Measurements from ENCODE around the gene SH3PXD2A.

SH3PXD2A gene

GRCh38 chr10:103849212-103849877 is 6.0 kb downstream of the SH3PXD2A start:
- no CpG with 5 or more reads among the region's 10 CpGs for WGBS (ENCODE audit: extremely low coverage, insufficient coverage, insufficient read length)
- H2AFZ ChIP-seq (ENCODE audit: insufficient read depth, low read length, poor library complexity), result no peak overlapping the region
- no peaks in the 10 kb centered on the region for H3K9me3 ChIP-seq (ENCODE audit: insufficient read depth, low read depth, low read length)

GRCh38 chr10:103847909-103848468 is 7.4 kb downstream of the SH3PXD2A start:
- no peak overlapping the region for H2AK5ac ChIP-seq (ENCODE audit: low read length)
- H3K4me1 ChIP-seq (ENCODE audit: control insufficient read depth in 1 of 2, insufficient read depth in 2 of 2, low read length in 2 of 2), result no peaks in the 10 kb centered on the region
- H3K4me3 ChIP-seq (ENCODE audit: low read depth, low read length), result no peak overlapping the region
- H3K79me1 ChIP-seq (ENCODE audit: low read length), result no peaks in the 10 kb centered on the region
- H3K36me3 ChIP-seq (ENCODE audit: control insufficient read depth in 1 of 2, insufficient read depth in 2 of 2, low read length in 2 of 2), result no peaks in the 10 kb centered on the region
- H2BK12ac ChIP-seq (ENCODE audit: low read length), result no peak overlapping the region
- no peak overlapping the region for H3K4ac ChIP-seq (ENCODE audit: low read depth, low read length)
- no peak overlapping the region for H3K14ac ChIP-seq (ENCODE audit: low read length)
- no peak overlapping the region for H4K8ac ChIP-seq (ENCODE audit: low read depth, low read length)
- no peaks in the 10 kb centered on the region for H3K27me3 ChIP-seq (ENCODE audit: insufficient read depth, low read length)
- H2BK120ac ChIP-seq (ENCODE audit: insufficient read depth, low read length, poor library complexity), result no peak overlapping the region
- H3K79me2 ChIP-seq (ENCODE audit: control insufficient read depth, insufficient read depth, low read length, poor library complexity), result no peaks in the 10 kb centered on the region
- H3K27ac ChIP-seq (ENCODE audit: low read depth, low read length), result no peak overlapping the region
- no peak overlapping the region for H3K9ac ChIP-seq (ENCODE audit: low read length)
- H2AFZ ChIP-seq (ENCODE audit: insufficient read depth, low read length, poor library complexity), result no peak overlapping the region
- DNase-seq, result no peak
- H2BK5ac ChIP-seq (ENCODE audit: low read depth, low read length, poor library complexity), result no peak overlapping the region
- H3K4me2 ChIP-seq (ENCODE audit: low read length), result no peak overlapping the region
- WGBS (ENCODE audit: extremely low coverage, insufficient coverage, insufficient read length), result no CpG with 5 or more reads among the region's 8 CpGs
- no peak overlapping the region for H4K12ac ChIP-seq (ENCODE audit: low read depth, low read length)
- no peak overlapping the region for H3K23ac ChIP-seq (ENCODE audit: low read length)
- H3K18ac ChIP-seq (ENCODE audit: low read length), result no peak overlapping the region
- H4K91ac ChIP-seq (ENCODE audit: low read depth, low read length), result no peak overlapping the region
- H3K9me3 ChIP-seq (ENCODE audit: insufficient read depth, low read depth, low read length), result no peaks in the 10 kb centered on the region

More at GRCh38 chr10:103849212-103849877, 6.0 kb downstream of the SH3PXD2A start:
- Histone ChIP-seq H2BK12ac (ENCODE audit: low read length) (no peak overlapping the region), H4K12ac (ENCODE audit: low read depth, low read length) (no peak overlapping the region), H3K4ac (ENCODE audit: low read depth, low read length) (no peak overlapping the region), H3K36me3 (ENCODE audit: control insufficient read depth in 1 of 2, insufficient read depth in 2 of 2, low read length in 2 of 2) (no peaks in the 10 kb centered on the region), H3K9ac (ENCODE audit: low read length) (no peak overlapping the region), H3K4me1 (ENCODE audit: control insufficient read depth in 1 of 2, insufficient read depth in 2 of 2, low read length in 2 of 2) (peaks cover 0 to 3% of the 10 kb centered on the region in 2 experiments), H3K27me3 (ENCODE audit: insufficient read depth, low read length) (no peaks in the 10 kb centered on the region), H3K79me2 (ENCODE audit: control insufficient read depth, insufficient read depth, low read length, poor library complexity) (no peaks in the 10 kb centered on the region), H4K91ac (ENCODE audit: low read depth, low read length) (no peak overlapping the region), H3K23ac (ENCODE audit: low read length) (no peak overlapping the region), H3K79me1 (ENCODE audit: low read length) (no peaks in the 10 kb centered on the region), H3K4me3 (ENCODE audit: low read depth, low read length) (no peak overlapping the region), H3K14ac (ENCODE audit: low read length) (no peak overlapping the region), H2BK5ac (ENCODE audit: low read depth, low read length, poor library complexity) (no peak overlapping the region), H2BK120ac (ENCODE audit: insufficient read depth, low read length, poor library complexity) (no peak overlapping the region), H2AK5ac (ENCODE audit: low read length) (no peak overlapping the region), H4K8ac (ENCODE audit: low read depth, low read length) (no peak overlapping the region), H3K18ac (ENCODE audit: low read length) (no peak overlapping the region), H3K27ac (ENCODE audit: low read depth, low read length) (no peak overlapping the region), H3K4me2 (ENCODE audit: low read length) (no peak overlapping the region)
- no peak for DNase-seq

DNA sequence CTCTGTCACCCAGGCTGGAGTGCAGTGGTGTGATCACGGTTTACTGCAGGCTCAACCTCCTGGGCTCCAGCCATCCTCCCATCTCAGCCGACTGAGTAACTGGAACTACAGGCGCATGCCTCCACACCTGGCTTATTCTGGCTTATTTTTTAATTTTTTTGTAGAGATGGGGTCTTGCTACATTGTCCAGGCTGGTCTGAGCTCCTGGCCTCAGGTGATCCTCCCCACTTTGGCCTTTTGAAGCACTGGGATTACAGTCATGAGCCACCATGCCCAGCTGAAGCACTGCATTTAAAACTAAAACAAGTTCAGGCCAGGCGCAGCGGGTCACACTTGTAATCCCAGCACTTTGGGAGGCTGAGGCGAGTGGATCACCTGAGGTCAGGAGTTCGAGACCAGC is 8.0 kb downstream of the SH3PXD2A start:
- H3K14ac ChIP-seq (ENCODE audit: low read length), result no peak overlapping the region
- H2BK12ac ChIP-seq (ENCODE audit: low read length), result no peak overlapping the region
- no peak overlapping the region for H4K91ac ChIP-seq (ENCODE audit: low read depth, low read length)
- H2AFZ ChIP-seq (ENCODE audit: insufficient read depth, low read length, poor library complexity), result no peak overlapping the region
- no peak overlapping the region for H3K27ac ChIP-seq (ENCODE audit: low read depth, low read length)
- no peak overlapping the region for H4K12ac ChIP-seq (ENCODE audit: low read depth, low read length)
- no peak overlapping the region for H3K4me2 ChIP-seq (ENCODE audit: low read length)
- no peak overlapping the region for H4K8ac ChIP-seq (ENCODE audit: low read depth, low read length)
- no peak for DNase-seq
- no peak overlapping the region for H3K9ac ChIP-seq (ENCODE audit: low read length)
- H3K36me3 ChIP-seq (ENCODE audit: control insufficient read depth in 1 of 2, insufficient read depth in 2 of 2, low read length in 2 of 2), result no peaks in the 10 kb centered on the region
- no peak overlapping the region for H3K18ac ChIP-seq (ENCODE audit: low read length)
- H3K79me1 ChIP-seq (ENCODE audit: low read length), result no peaks in the 10 kb centered on the region
- no peak overlapping the region for H2BK120ac ChIP-seq (ENCODE audit: insufficient read depth, low read length, poor library complexity)
- no peaks in the 10 kb centered on the region for H3K27me3 ChIP-seq (ENCODE audit: insufficient read depth, low read length)
- no peak overlapping the region for H2AK5ac ChIP-seq (ENCODE audit: low read length)
- no peaks in the 10 kb centered on the region for H3K4me1 ChIP-seq (ENCODE audit: control insufficient read depth in 1 of 2, insufficient read depth in 2 of 2, low read length in 2 of 2)
- no peaks in the 10 kb centered on the region for H3K9me3 ChIP-seq (ENCODE audit: insufficient read depth, low read depth, low read length)
- H3K4me3 ChIP-seq (ENCODE audit: low read depth, low read length), result no peak overlapping the region
- H3K4ac ChIP-seq (ENCODE audit: low read depth, low read length), result no peak overlapping the region
- no CpG with 5 or more reads among the region's 7 CpGs for WGBS (ENCODE audit: extremely low coverage, insufficient coverage, insufficient read length)
- no peaks in the 10 kb centered on the region for H3K79me2 ChIP-seq (ENCODE audit: control insufficient read depth, insufficient read depth, low read length, poor library complexity)
- no peak overlapping the region for H2BK5ac ChIP-seq (ENCODE audit: low read depth, low read length, poor library complexity)
- no peak overlapping the region for H3K23ac ChIP-seq (ENCODE audit: low read length)

GRCh38 chr10:103845972-103846371 is 9.4 kb downstream of the SH3PXD2A start:
- no peak overlapping the region for H2AFZ ChIP-seq (ENCODE audit: insufficient read depth, low read length, poor library complexity)
- no peak overlapping the region for H3K23ac ChIP-seq (ENCODE audit: low read length)
- no peaks in the 10 kb centered on the region for H3K79me2 ChIP-seq (ENCODE audit: control insufficient read depth, insufficient read depth, low read length, poor library complexity)
- no peak overlapping the region for H3K14ac ChIP-seq (ENCODE audit: low read length)
- no peaks in the 10 kb centered on the region for H3K27me3 ChIP-seq (ENCODE audit: insufficient read depth, low read length)
- H3K4me3 ChIP-seq (ENCODE audit: low read depth, low read length), result no peak overlapping the region
- no peak overlapping the region for H2BK120ac ChIP-seq (ENCODE audit: insufficient read depth, low read length, poor library complexity)
- DNase-seq, result no peak
- H3K4ac ChIP-seq (ENCODE audit: low read depth, low read length), result no peak overlapping the region
- no peaks in the 10 kb centered on the region for H3K4me1 ChIP-seq (ENCODE audit: control insufficient read depth in 1 of 2, insufficient read depth in 2 of 2, low read length in 2 of 2)
- H2AK5ac ChIP-seq (ENCODE audit: low read length), result no peak overlapping the region
- WGBS (ENCODE audit: extremely low coverage, insufficient coverage, insufficient read length), result no CpG with 5 or more reads among the region's 5 CpGs
- no peak overlapping the region for H4K8ac ChIP-seq (ENCODE audit: low read depth, low read length)
- no peaks in the 10 kb centered on the region for H3K79me1 ChIP-seq (ENCODE audit: low read length)
- no peak overlapping the region for H3K18ac ChIP-seq (ENCODE audit: low read length)
- no peak overlapping the region for H4K91ac ChIP-seq (ENCODE audit: low read depth, low read length)
- no peak overlapping the region for H2BK5ac ChIP-seq (ENCODE audit: low read depth, low read length, poor library complexity)
- no peaks in the 10 kb centered on the region for H3K9me3 ChIP-seq (ENCODE audit: insufficient read depth, low read depth, low read length)
- H2BK12ac ChIP-seq (ENCODE audit: low read length), result no peak overlapping the region
- no peak overlapping the region for H4K12ac ChIP-seq (ENCODE audit: low read depth, low read length)
- H3K9ac ChIP-seq (ENCODE audit: low read length), result no peak overlapping the region
- no peak overlapping the region for H3K4me2 ChIP-seq (ENCODE audit: low read length)
- no peak overlapping the region for H3K27ac ChIP-seq (ENCODE audit: low read depth, low read length)
- no peaks in the 10 kb centered on the region for H3K36me3 ChIP-seq (ENCODE audit: control insufficient read depth in 1 of 2, insufficient read depth in 2 of 2, low read length in 2 of 2)

All from trophoblast cell (in vitro differentiated cells and primary cell).